ENCODE data around the gene MBTD1.

DNA sequence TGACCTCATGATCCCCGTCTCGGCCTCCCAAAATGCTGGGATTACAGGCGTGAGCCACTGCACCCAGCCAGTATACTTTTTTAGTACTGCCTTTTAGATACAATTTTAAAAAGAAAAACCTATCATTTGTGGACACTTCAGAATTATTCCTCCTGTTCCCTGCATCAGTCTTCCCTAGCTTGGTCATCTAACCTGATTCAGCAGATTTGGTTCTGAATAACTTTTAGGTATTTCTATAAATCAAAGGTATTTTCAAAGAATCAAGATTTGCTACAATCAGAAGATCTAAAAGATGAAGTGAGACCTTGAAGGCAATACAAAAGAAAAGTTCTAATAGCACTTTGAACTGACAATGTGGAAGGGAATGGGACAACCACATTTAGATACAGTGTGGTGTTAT is 30.0 kb downstream of the MBTD1 start:
- TF ChIP-seq POLR2AphosphoS5 (IDR thresholded peaks at IDR 0.05; ENCODE audit: low read length) (no peak), RAD21 (IDR thresholded peaks at IDR 0.05; ENCODE audit: insufficient read depth, low read depth, low read length) (no peak), CBX5 (IDR thresholded peaks at IDR 0.05; ENCODE audit: low read depth) (no peak)
- TF ChIP-seq, protein P1, sequence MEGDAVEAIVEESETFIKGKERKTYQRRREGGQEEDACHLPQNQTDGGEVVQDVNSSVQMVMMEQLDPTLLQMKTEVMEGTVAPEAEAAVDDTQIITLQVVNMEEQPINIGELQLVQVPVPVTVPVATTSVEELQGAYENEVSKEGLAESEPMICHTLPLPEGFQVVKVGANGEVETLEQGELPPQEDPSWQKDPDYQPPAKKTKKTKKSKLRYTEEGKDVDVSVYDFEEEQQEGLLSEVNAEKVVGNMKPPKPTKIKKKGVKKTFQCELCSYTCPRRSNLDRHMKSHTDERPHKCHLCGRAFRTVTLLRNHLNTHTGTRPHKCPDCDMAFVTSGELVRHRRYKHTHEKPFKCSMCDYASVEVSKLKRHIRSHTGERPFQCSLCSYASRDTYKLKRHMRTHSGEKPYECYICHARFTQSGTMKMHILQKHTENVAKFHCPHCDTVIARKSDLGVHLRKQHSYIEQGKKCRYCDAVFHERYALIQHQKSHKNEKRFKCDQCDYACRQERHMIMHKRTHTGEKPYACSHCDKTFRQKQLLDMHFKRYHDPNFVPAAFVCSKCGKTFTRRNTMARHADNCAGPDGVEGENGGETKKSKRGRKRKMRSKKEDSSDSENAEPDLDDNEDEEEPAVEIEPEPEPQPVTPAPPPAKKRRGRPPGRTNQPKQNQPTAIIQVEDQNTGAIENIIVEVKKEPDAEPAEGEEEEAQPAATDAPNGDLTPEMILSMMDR (IDR thresholded peaks at IDR 0.05 in 2 of 3, conservative IDR thresholded peaks at IDR 0.05 in 1 of 3; ENCODE audit: control insufficient read depth in 2 of 3, extremely low read depth in 1 of 3, insufficient read depth in 1 of 3, low read depth in 3 of 3, low read length in 3 of 3), result no peak

Data from GM12878 (cell line).